RCC 7860 (cell line): Measurements from ENCODE around the gene CADPS2.
"Not testable (repeated sequence)": the region's sequence is repeated elsewhere in the genome, so short reads cannot be mapped to it uniquely, and the experiment has no call there.

Source experiments
- DNase-seq: peaks from one replicate; pipeline ENCODE4 v3.0.0-alpha.2; 2015; ENCODE audit warnings: low spot score
- FAIRE-seq: peaks from 2 replicates; lab custom pipeline; 2012; peaks lifted over from hg19 to GRCh38; lab: Jason Lieb, UNC

The CADPS2 gene

GRCh38 chr7:122858320-122858719 lies 27.9 kb downstream of the CADPS2 start:
- DNase-seq (no peak), FAIRE-seq (no peak)

- DNase-seq (no peak), FAIRE-seq (no peak)
Observed at GRCh38 chr7:122850528-122850927, 35.7 kb downstream of the CADPS2 start.

GRCh38 chr7:122849957-122850328 lies 36.3 kb downstream of the CADPS2 start:
- FAIRE-seq (no peak), DNase-seq (no peak)

- FAIRE-seq, result no peak
- DNase-seq, result no peak
Observed at GRCh38 chr7:122849322-122849956, 36.8 kb downstream of the CADPS2 start.

- no peak for FAIRE-seq
- no peak for DNase-seq
Observed at GRCh38 chr7:122847871-122848473, 38.3 kb downstream of the CADPS2 start.

- FAIRE-seq (no peak), DNase-seq (no peak)
Observed at GRCh38 chr7:122846591-122846990, 39.7 kb downstream of the CADPS2 start.

- FAIRE-seq, result no peak
- DNase-seq, result no peak
Observed at GRCh38 chr7:122845286-122845685, 41.0 kb downstream of the CADPS2 start.

GRCh38 chr7:122844191-122844988 lies 41.9 kb downstream of the CADPS2 start:
- no peak for FAIRE-seq
- no peak for DNase-seq

- DNase-seq (no peak), FAIRE-seq (no peak)
Observed at GRCh38 chr7:122842971-122843370, 43.3 kb downstream of the CADPS2 start.

GRCh38 chr7:122836286-122836685 lies 50.0 kb downstream of the CADPS2 start:
- DNase-seq, FAIRE-seq: not testable (repeated sequence)

- DNase-seq, FAIRE-seq: not testable (repeated sequence)
Observed at GRCh38 chr7:122834571-122834942, 51.7 kb downstream of the CADPS2 start.

GRCh38 chr7:122833888-122834570 lies 52.2 kb downstream of the CADPS2 start:
- DNase-seq (no peak), FAIRE-seq (no peak)

GRCh38 chr7:122831436-122831835 lies 54.8 kb downstream of the CADPS2 start:
- DNase-seq (no peak), FAIRE-seq (no peak)

GRCh38 chr7:122829962-122830361 lies 56.3 kb downstream of the CADPS2 start:
- FAIRE-seq (no peak), DNase-seq (no peak)

GRCh38 chr7:122827763-122828162 lies 58.5 kb downstream of the CADPS2 start:
- no peak for FAIRE-seq
- no peak for DNase-seq

GRCh38 chr7:122813845-122814244 lies 72.4 kb downstream of the CADPS2 start:
- FAIRE-seq, result no peak

GRCh38 chr7:122803851-122804250 lies 82.4 kb downstream of the CADPS2 start:
- DNase-seq (no peak), FAIRE-seq (no peak)

More at GRCh38 chr7:122813845-122814244, 72.4 kb downstream of the CADPS2 start:
- no peak for DNase-seq

GRCh38 chr7:122803323-122803722 lies 82.9 kb downstream of the CADPS2 start:
- FAIRE-seq (no peak), DNase-seq (no peak)

- FAIRE-seq (no peak), DNase-seq (no peak)
Observed at GRCh38 chr7:122802301-122802751, 83.9 kb downstream of the CADPS2 start.

GRCh38 chr7:122791959-122792545 lies 94.2 kb downstream of the CADPS2 start:
- DNase-seq, result no peak
- no peak for FAIRE-seq

- DNase-seq (no peak), FAIRE-seq (no peak)
Observed at GRCh38 chr7:122790591-122790990, 95.7 kb downstream of the CADPS2 start.
